ENCODE data around the gene PCDHA4.
"Not testable (repeated sequence)": the region's sequence is repeated elsewhere in the genome, so short reads cannot be mapped to it uniquely, and the experiment has no call there.

DNA sequence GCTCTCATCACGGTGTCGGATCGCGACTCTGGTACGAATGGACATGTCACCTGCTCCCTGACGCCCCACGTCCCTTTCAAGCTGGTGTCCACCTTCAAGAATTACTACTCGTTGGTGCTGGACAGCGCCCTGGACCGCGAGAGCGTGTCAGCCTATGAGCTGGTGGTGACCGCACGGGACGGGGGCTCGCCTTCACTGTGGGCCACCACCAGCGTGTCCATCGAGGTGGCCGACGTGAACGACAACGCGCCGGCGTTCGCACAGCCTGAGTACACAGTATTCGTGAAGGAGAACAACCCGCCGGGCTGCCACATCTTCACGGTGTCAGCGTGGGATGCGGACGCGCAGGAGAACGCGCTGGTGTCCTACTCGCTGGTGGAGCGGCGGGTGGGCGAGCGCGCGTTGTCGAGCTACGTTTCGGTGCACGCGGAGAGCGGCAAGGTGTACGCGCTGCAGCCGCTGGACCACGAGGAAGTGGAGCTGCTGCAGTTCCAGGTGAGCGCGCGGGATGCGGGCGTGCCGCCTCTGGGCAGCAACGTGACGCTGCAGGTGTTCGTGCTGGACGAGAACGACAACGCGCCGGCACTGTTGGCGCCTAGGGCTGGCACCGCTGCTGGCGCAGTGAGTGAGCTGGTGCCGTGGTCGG is 10.7 kb upstream of the PCDHA4 start:
- TF ChIP-seq, protein P1, sequence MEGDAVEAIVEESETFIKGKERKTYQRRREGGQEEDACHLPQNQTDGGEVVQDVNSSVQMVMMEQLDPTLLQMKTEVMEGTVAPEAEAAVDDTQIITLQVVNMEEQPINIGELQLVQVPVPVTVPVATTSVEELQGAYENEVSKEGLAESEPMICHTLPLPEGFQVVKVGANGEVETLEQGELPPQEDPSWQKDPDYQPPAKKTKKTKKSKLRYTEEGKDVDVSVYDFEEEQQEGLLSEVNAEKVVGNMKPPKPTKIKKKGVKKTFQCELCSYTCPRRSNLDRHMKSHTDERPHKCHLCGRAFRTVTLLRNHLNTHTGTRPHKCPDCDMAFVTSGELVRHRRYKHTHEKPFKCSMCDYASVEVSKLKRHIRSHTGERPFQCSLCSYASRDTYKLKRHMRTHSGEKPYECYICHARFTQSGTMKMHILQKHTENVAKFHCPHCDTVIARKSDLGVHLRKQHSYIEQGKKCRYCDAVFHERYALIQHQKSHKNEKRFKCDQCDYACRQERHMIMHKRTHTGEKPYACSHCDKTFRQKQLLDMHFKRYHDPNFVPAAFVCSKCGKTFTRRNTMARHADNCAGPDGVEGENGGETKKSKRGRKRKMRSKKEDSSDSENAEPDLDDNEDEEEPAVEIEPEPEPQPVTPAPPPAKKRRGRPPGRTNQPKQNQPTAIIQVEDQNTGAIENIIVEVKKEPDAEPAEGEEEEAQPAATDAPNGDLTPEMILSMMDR (IDR thresholded peaks at IDR 0.05) = not testable (repeated sequence)
- not testable (repeated sequence) for TF ChIP-seq POLR2AphosphoS5, POLR2A (IDR thresholded peaks at IDR 0.05)

All from prostate gland (tissue), 2 donors.